K562 (cell line): ENCODE data around the gene HPD. TPM values are rescaled to one million over a fixed set of nuclear protein-coding genes. Genes with fewer than 3 reads are reported as not detected.
A peak's percentile ranks its signal among the peaks of the same experiment; 100 is the strongest.

ENCODE experiments used
- BRF1 ChIP-seq: IDR thresholded peaks from 3 replicates; pipeline ENCODE4 v1.6.1; 2011; ENCODE audit warnings: borderline replicate concordance, mild to moderate bottlenecking; ENCODE audit not compliant: insufficient read length; ENCODE audit errors: extremely low read depth
- HSF4 ChIP-seq: fragments of 250-450 bp; sonication (Bioruptor Pico); IDR thresholded peaks from 2 replicates; pipeline ENCODE4 v2.1.2; 2022; ENCODE audit warnings: mild to moderate bottlenecking, moderate library complexity, borderline replicate concordance
- POLR3G ChIP-seq: IDR thresholded peaks from 2 replicates; pipeline ENCODE4 v1.6.1; 2011; ENCODE audit not compliant: insufficient read length, insufficient replicate concordance; ENCODE audit errors: extremely low read depth
- RHOXF2B ChIP-seq: fragments of 250-450 bp; sonication (Bioruptor Pico); conservative IDR thresholded peaks from 2 replicates; pipeline ENCODE4 v1.5.1; 2021
- SMARCE1 ChIP-seq: fragments of 450-650 bp; IDR thresholded peaks from 2 replicates; pipeline ENCODE4 v1.7.1; 2016; ENCODE audit warnings: mild to moderate bottlenecking
- SRF ChIP-seq, 2 experiments: fragments of 250-450, 450-650 bp in 1 of 2; sonication (Bioruptor Pico) in 1 of 2; sonication (generic) in 1 of 2; formaldehyde crosslinking; IDR thresholded peaks; 2 replicates each; pipeline versions ENCODE4 v1.5.0 to v1.5.1; 2020 to 2022; ENCODE audit warnings: mild to moderate bottlenecking in 1 of 2, missing genetic modification reagents in 1 of 2
- TAF7 ChIP-seq: fragments of 450-650 bp; IDR thresholded peaks from 2 replicates; pipeline ENCODE4 v1.6.1; 2016; ENCODE audit warnings: missing genetic modification characterization, missing compliant biosample characterization
- TEAD1 ChIP-seq, 2 experiments: fragments of 450-650 bp in 1 of 2; sonication (generic) in 1 of 2; formaldehyde crosslinking; IDR thresholded peaks; 2 replicates each; pipeline versions ENCODE4 v1.4.0 to v1.8.0; 2020 to 2022; ENCODE audit warnings: mild to moderate bottlenecking in 2 of 2, missing genetic modification reagents in 1 of 2
- ZKSCAN3 ChIP-seq: fragments of 250-450 bp; sonication (Bioruptor Pico); IDR thresholded peaks from 2 replicates; pipeline ENCODE4 v1.4.0; 2020
- ZNF23 ChIP-seq: fragments of 250-450 bp; sonication (Bioruptor Pico); IDR thresholded peaks from 2 replicates; pipeline ENCODE4 v1.4.0; 2020; ENCODE audit warnings: mild to moderate bottlenecking
- ZNF75A ChIP-seq: fragments of 450-650 bp; formaldehyde crosslinking; IDR thresholded peaks from 2 replicates; pipeline ENCODE4 v1.4.0; 2020; ENCODE audit warnings: mild to moderate bottlenecking
- ZZZ3 ChIP-seq: fragments of 450-650 bp; IDR thresholded peaks from 2 replicates; pipeline ENCODE4 v1.6.1; 2016; ENCODE audit warnings: antibody characterized with exemption, mild to moderate bottlenecking, moderate library complexity
- polyA plus RNA-seq, 8 experiments: library from polyadenylated mRNA; depleted of rRNA in 4 of 8; stranded (reverse) in 5 of 8; unstranded in 3 of 8; fragments of >200 nt; fragmentation: Nextera tagmentation in 2 of 8; fragmentation: Illumina TruSeq in 1 of 8; extraction: Ambion mirVana in 2 of 8; extraction: Trizol in 1 of 8; gene quantifications; 2 replicates each; pipeline versions ENCODE4 v1.2.1 to v1.2.3, GENCODE V29; 2011 to 2014; ENCODE audit warnings: inconsistent platforms in 1 of 8, missing spikeins in 1 of 8
- total RNA-seq, 7 experiments: library from RNA; depleted of rRNA in 6 of 7; stranded (reverse); fragments of >200 nt in 6 of 7; fragmentation: Illumina TruSeq in 2 of 7; extraction: Trizol in 2 of 7; gene quantifications; 2 replicates each; pipeline versions ENCODE4 v1.2.1 to v1.2.3, GENCODE V29; 2011 to 2021; ENCODE audit warnings: low replicate concordance in 1 of 7
- TF ChIP-seq, protein P1 (sequence below): sonication (generic); formaldehyde crosslinking; IDR thresholded peaks from 2 replicates; pipeline ENCODE4 v1.8.0; 2022; ENCODE audit warnings: missing genetic modification reagents, mild to moderate bottlenecking, moderate library complexity, borderline replicate concordance
- TF ChIP-seq, protein P2 (sequence below): fragments of 250-450 bp; sonication (Bioruptor Pico); IDR thresholded peaks from 2 replicates; pipeline ENCODE4 v1.4.0; 2020; ENCODE audit warnings: mild to moderate bottlenecking
- TF ChIP-seq, protein P3 (sequence below): fragments of 250-450 bp; sonication (Bioruptor Pico); IDR thresholded peaks from 2 replicates; pipeline ENCODE4 v1.8.0; 2022; ENCODE audit warnings: inconsistent platforms
- TF ChIP-seq, protein P4 (sequence below): fragments of 250-450 bp; sonication (Bioruptor Pico); IDR thresholded peaks from 2 replicates; pipeline ENCODE4 v1.5.0; 2021; ENCODE audit warnings: mild to moderate bottlenecking, borderline replicate concordance
- TF ChIP-seq, protein P5 (sequence below): fragments of 450-650 bp; formaldehyde crosslinking; IDR thresholded peaks from 2 replicates; pipeline ENCODE4 v1.4.0; 2022; ENCODE audit warnings: mild to moderate bottlenecking, moderate library complexity
- TF ChIP-seq, protein P6 (sequence below): fragments of 450-650 bp; formaldehyde crosslinking; IDR thresholded peaks from 2 replicates; pipeline ENCODE4 v1.4.0; 2022; ENCODE audit warnings: missing genetic modification characterization

The HPD gene
- total and polyA plus RNA-seq, 9 of the 15 experiments (the other 6 are each of a cell fraction or from before 2014, with no cell fraction given) = 0.06 to 0.29 (median 0.07) TPM; not detected in 4

DNA sequence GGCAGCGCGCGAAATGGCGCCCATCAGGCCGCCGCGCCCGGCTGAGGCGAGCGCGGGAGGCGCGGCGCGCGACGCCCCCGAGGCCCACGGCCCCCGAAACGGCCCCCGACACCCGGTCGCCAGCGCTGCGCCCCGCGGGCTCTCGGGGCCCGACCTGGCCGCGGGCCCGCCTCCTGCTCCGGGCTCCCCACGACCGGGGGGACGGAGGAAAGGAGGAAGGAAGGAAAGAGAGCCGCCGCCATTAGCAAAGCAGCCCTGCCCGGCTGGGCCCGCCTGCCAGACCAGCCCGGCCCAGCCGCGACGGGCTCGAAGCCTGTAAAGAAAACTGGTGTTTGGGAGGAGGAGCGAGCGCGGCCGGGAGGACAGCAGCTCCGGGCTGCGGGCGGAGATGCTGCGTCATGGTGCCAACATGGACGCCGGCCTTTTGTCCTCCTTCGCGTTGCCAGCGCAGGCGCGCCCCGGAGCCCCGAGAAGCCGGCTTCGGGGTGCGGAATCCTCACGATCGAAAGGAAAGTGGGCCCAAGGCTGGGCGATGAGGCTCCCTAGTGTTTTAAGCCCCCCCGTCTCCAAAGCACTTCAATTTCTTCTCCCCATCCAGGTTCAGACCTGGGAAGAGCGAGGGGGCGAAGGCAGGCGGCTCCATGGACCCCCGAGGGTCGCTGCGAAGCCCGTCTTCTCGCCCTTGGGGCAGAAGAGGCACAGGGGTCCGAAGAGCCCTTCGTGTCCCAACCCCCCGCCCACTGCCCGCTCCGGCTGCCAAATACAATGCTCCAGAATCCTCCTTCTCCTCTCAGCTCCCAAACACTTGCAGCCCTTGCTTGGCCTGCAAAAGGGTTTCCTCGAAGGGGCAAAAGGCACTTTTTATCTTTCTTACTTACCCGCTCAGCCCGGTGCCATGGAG is 57.7 kb downstream of the HPD start (continued):
- TF ChIP-seq, protein P1, sequence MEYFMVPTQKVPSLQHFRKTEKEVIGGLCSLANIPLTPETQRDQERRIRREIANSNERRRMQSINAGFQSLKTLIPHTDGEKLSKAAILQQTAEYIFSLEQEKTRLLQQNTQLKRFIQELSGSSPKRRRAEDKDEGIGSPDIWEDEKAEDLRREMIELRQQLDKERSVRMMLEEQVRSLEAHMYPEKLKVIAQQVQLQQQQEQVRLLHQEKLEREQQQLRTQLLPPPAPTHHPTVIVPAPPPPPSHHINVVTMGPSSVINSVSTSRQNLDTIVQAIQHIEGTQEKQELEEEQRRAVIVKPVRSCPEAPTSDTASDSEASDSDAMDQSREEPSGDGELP = peak; percentile 44; the same call in 1 of the 2 replicates
- TF ChIP-seq, protein P2, sequence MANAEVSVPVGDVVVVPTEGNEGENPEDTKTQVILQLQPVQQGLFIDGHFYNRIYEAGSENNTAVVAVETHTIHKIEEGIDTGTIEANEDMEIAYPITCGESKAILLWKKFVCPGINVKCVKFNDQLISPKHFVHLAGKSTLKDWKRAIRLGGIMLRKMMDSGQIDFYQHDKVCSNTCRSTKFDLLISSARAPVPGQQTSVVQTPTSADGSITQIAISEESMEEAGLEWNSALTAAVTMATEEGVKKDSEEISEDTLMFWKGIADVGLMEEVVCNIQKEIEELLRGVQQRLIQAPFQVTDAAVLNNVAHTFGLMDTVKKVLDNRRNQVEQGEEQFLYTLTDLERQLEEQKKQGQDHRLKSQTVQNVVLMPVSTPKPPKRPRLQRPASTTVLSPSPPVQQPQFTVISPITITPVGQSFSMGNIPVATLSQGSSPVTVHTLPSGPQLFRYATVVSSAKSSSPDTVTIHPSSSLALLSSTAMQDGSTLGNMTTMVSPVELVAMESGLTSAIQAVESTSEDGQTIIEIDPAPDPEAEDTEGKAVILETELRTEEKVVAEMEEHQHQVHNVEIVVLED (CRISPR knock-in tag) = no peak
- TF ChIP-seq SRF (CRISPR knock-in tag; IDR thresholded peaks at IDR 0.05) (0 out of 4 replicates have a peak, but pooled peaks of 1 of the 2 experiments have one; percentile 10), ZNF23 (CRISPR knock-in tag) (no peak), ZNF75A (no peak), HSF4 (no peak), TAF7 (peak; percentile 65; the same call in 1 of the 2 replicates), BRF1 (no peak), TEAD1 (CRISPR knock-in tag; IDR thresholded peaks at IDR 0.05) (peak in 1 of 2 experiments; percentile 41; a peak in 1 of 4 replicates), SMARCE1 (no peak; the same call in 1 of the 2 replicates), ZZZ3 (no peak), RHOXF2B (CRISPR knock-in tag) (no peak), POLR3G (no peak), ZKSCAN3 (no peak)
- TF ChIP-seq, protein P3, sequence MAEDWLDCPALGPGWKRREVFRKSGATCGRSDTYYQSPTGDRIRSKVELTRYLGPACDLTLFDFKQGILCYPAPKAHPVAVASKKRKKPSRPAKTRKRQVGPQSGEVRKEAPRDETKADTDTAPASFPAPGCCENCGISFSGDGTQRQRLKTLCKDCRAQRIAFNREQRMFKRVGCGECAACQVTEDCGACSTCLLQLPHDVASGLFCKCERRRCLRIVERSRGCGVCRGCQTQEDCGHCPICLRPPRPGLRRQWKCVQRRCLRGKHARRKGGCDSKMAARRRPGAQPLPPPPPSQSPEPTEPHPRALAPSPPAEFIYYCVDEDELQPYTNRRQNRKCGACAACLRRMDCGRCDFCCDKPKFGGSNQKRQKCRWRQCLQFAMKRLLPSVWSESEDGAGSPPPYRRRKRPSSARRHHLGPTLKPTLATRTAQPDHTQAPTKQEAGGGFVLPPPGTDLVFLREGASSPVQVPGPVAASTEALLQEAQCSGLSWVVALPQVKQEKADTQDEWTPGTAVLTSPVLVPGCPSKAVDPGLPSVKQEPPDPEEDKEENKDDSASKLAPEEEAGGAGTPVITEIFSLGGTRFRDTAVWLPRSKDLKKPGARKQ (CRISPR knock-in tag) = no peak
- TF ChIP-seq, protein P4, sequence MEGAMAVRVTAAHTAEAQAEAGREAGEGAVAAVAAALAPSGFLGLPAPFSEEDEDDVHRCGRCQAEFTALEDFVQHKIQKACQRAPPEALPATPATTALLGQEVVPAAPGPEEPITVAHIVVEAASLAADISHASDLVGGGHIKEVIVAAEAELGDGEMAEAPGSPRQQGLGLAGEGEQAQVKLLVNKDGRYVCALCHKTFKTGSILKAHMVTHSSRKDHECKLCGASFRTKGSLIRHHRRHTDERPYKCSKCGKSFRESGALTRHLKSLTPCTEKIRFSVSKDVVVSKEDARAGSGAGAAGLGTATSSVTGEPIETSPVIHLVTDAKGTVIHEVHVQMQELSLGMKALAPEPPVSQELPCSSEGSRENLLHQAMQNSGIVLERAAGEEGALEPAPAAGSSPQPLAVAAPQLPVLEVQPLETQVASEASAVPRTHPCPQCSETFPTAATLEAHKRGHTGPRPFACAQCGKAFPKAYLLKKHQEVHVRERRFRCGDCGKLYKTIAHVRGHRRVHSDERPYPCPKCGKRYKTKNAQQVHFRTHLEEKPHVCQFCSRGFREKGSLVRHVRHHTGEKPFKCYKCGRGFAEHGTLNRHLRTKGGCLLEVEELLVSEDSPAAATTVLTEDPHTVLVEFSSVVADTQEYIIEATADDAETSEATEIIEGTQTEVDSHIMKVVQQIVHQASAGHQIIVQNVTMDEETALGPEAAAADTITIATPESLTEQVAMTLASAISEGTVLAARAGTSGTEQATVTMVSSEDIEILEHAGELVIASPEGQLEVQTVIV = no peak
- TF ChIP-seq, protein P5, sequence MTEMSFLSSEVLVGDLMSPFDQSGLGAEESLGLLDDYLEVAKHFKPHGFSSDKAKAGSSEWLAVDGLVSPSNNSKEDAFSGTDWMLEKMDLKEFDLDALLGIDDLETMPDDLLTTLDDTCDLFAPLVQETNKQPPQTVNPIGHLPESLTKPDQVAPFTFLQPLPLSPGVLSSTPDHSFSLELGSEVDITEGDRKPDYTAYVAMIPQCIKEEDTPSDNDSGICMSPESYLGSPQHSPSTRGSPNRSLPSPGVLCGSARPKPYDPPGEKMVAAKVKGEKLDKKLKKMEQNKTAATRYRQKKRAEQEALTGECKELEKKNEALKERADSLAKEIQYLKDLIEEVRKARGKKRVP = no peak
- TF ChIP-seq, protein P6, sequence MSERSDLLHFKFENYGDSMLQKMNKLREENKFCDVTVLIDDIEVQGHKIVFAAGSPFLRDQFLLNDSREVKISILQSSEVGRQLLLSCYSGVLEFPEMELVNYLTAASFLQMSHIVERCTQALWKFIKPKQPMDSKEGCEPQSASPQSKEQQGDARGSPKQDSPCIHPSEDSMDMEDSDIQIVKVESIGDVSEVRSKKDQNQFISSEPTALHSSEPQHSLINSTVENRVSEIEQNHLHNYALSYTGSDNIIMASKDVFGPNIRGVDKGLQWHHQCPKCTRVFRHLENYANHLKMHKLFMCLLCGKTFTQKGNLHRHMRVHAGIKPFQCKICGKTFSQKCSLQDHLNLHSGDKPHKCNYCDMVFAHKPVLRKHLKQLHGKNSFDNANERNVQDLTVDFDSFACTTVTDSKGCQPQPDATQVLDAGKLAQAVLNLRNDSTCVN (CRISPR knock-in tag) = no peak
